Calu3 (cell line): ENCODE measurements around the gene NEMP2. TPM values are rescaled to one million over a fixed set of nuclear protein-coding genes. Genes with fewer than 3 reads are reported as not detected.

ENCODE experiments used
- BruUV-seq: library from RNA; stranded (reverse); fragments of 400-500 nt; replicated peaks from 2 replicates; lab custom pipeline; 2021; lab: Mats Ljungman, UMichigan
- CTCF ChIA-PET: fragments of 300-600 bp; sonication (Branson Sonifier 250); formaldehyde crosslinking; loops from one replicate; lab custom pipeline; 2022; ENCODE audit warnings: antibody characterized with exemption; lab: Charles Lee
- DNase-seq: peaks from one replicate; pipeline ENCODE4 v3.0.0; 2022
- H3K27ac Mint-ChIP-seq: one replicate; pipeline ENCODE4 v1.8.0; 2022; ENCODE audit warnings: mixed read lengths; ENCODE audit not compliant: unreplicated experiment
- H3K27me3 Mint-ChIP-seq: one replicate; pipeline ENCODE4 v1.8.0; 2022; ENCODE audit warnings: mixed read lengths; ENCODE audit not compliant: unreplicated experiment
- H3K36me3 Mint-ChIP-seq: one replicate; pipeline ENCODE4 v1.8.0; 2022; ENCODE audit warnings: mild to moderate bottlenecking, moderate library complexity, mixed read lengths; ENCODE audit not compliant: insufficient read depth, unreplicated experiment
- H3K4me1 Mint-ChIP-seq: one replicate; pipeline ENCODE4 v1.8.0; 2022; ENCODE audit warnings: mild to moderate bottlenecking, low read depth, mixed read lengths; ENCODE audit not compliant: unreplicated experiment
- H3K4me3 Mint-ChIP-seq: one replicate; pipeline ENCODE4 v1.8.0; 2022; ENCODE audit warnings: mild to moderate bottlenecking, low read depth, moderate library complexity, mixed read lengths; ENCODE audit not compliant: unreplicated experiment
- H3K9me3 Mint-ChIP-seq: one replicate; pipeline ENCODE4 v1.8.0; 2022; ENCODE audit warnings: low read depth, mixed read lengths; ENCODE audit not compliant: unreplicated experiment
- CTCF ChIP-seq: fragments of 200-600 bp; IDR thresholded peaks from one replicate; pipeline ENCODE4 v1.8.0; 2022; ENCODE audit warnings: antibody characterized with exemption; ENCODE audit not compliant: unreplicated experiment
- intact Hi-C: fragments of 100-400 bp; cut with micrococcal nuclease; formaldehyde crosslinking; loops from one replicate; pipeline ENCODE4 v1.10.0; 2022; ENCODE audit not compliant: unreplicated experiment
- total RNA-seq: library from RNA; stranded (reverse); gene quantifications from 2 replicates; pipeline ENCODE4 v1.2.3, GENCODE V29; 2022

The NEMP2 gene
- total RNA-seq, 1 experiment from 2014 or later, result 10.2 TPM

- Mint-ChIP-seq H3K9me3 (peaks cover 13% of the 10 kb centered on the region), H3K36me3 (peaks cover 19% of the 10 kb centered on the region), H3K4me3 (peak overlapping the region; percentile 82), H3K27me3 (no peaks in the 10 kb centered on the region), H3K4me1 (peaks cover 31% of the 10 kb centered on the region), H3K27ac (no peak overlapping the region)
- TF ChIP-seq CTCF, result no peak
- CTCF ChIA-PET, result no interaction called here
- intact Hi-C loops, result loop anchor here (5.0 to 10.0 kb wide), 2 partner anchors 37 to 110 kb away; partner anchors contain the start of gene NAB1
- BruUV-seq, result TSS peak; percentile 69
- no peak for DNase-seq
Observed at GRCh38 chr2:190535121-190535439, 558 bp upstream of the NEMP2 start.

GRCh38 chr2:190533968-190534309 is 583 bp downstream of the NEMP2 start:
- no TSS peak for BruUV-seq
- Mint-ChIP-seq H3K27me3 (no peaks in the 10 kb centered on the region), H3K27ac (peak overlapping the region; percentile 85), H3K4me3 (peak overlapping the region; percentile 82), H3K9me3 (peaks cover 6% of the 10 kb centered on the region), H3K4me1 (peaks cover 39% of the 10 kb centered on the region), H3K36me3 (peaks cover 19% of the 10 kb centered on the region)
- CTCF ChIA-PET, result no interaction called here
- TF ChIP-seq CTCF, result no peak
- intact Hi-C loops, result loop anchor here (10.0 kb wide), 1 partner anchor 111 kb away; the partner anchor contains the start of gene NAB1
- DNase-seq, result no peak

- TSS peak; percentile 55 for BruUV-seq
- Mint-ChIP-seq H3K27me3 (no peaks in the 10 kb centered on the region), H3K4me3 (peak overlapping the region; percentile 82), H3K36me3 (peaks cover 19% of the 10 kb centered on the region), H3K9me3 (no peaks in the 10 kb centered on the region), H3K27ac (peak overlapping the region; percentile 85), H3K4me1 (peaks cover 45% of the 10 kb centered on the region)
- CTCF ChIA-PET, result no interaction called here
- intact Hi-C loops, result loop anchor here (10.0 kb wide), 1 partner anchor 111 kb away; the partner anchor contains the start of gene NAB1
- TF ChIP-seq CTCF, result no peak
- DNase-seq, result no peak
Observed at GRCh38 chr2:190533175-190533967, 1.2 kb downstream of the NEMP2 start.

GRCh38 chr2:190532581-190532980 is 1.9 kb downstream of the NEMP2 start:
- Mint-ChIP-seq H3K36me3 (peaks cover 19% of the 10 kb centered on the region), H3K27ac (no peak overlapping the region), H3K4me1 (peaks cover 51% of the 10 kb centered on the region), H3K27me3 (no peaks in the 10 kb centered on the region), H3K9me3 (no peaks in the 10 kb centered on the region), H3K4me3 (no peak overlapping the region)
- BruUV-seq, result no TSS peak
- DNase-seq, result no peak
- CTCF ChIA-PET, result no interaction called here
- no peak for TF ChIP-seq CTCF
- intact Hi-C loops, result loop anchor here (10.0 kb wide), 1 partner anchor 112 kb away; the partner anchor contains the start of gene NAB1
